ENCODE results near the gene GPR142. TPM values are rescaled to one million over a fixed set of nuclear protein-coding genes. Genes with fewer than 3 reads are reported as not detected.

Gene GPR142
- total and polyA plus RNA-seq, 2 experiments from 2014 or later: not detected

- in situ Hi-C loops (cut with MboI): no loop called here
- Histone ChIP-seq H2AFZ (no peak overlapping the region), H3K4me3 (no peak overlapping the region), H3K27ac (no peak overlapping the region), H3K4me1 (ENCODE audit: insufficient read depth) (no peaks in the 10 kb centered on the region), H3K9ac (no peak overlapping the region), H3F3A (ENCODE audit: insufficient read depth) (no peaks in the 10 kb centered on the region), H3K4me2 (ENCODE audit: unreplicated experiment) (no peak overlapping the region), H4K20me1 (ENCODE audit: insufficient read depth) (no peaks in the 10 kb centered on the region), H3K79me2 (ENCODE audit: insufficient read depth) (no peaks in the 10 kb centered on the region), H3K9me3 (ENCODE audit: low read depth) (no peaks in the 10 kb centered on the region), H3K9me2 (ENCODE audit: insufficient read depth) (no peaks in the 10 kb centered on the region), H3K27me3 (replicated peaks; ENCODE audit: insufficient read depth) (peaks cover 11% of the 10 kb centered on the region), H3K36me3 (ENCODE audit: low read depth) (no peaks in the 10 kb centered on the region)
- WGBS, 2 experiments (ENCODE audit: low coverage in 1 of 2, low lambda C conversion rate in 2 of 2, missing lambda C conversion rate in 2 of 2): 61 to 76% methylated on average over 3 of the region's 3 CpGs
- DNase-seq: no peak
- no peak for TF ChIP-seq EZH2phosphoT487 (IDR thresholded peaks at IDR 0.05; ENCODE audit: insufficient read depth, low read depth)
- no peak for TF ChIP-seq EZH2 (IDR thresholded peaks at IDR 0.05; ENCODE audit: insufficient read depth, poor library complexity, severe bottlenecking)
Measured at GRCh38 chr17:74374858-74375257, 7.6 kb downstream of the GPR142 start.

GRCh38 chr17:74379495-74380085 lies 12.3 kb downstream of the GPR142 start:
- Histone ChIP-seq H3K9me3 (ENCODE audit: low read depth) (no peaks in the 10 kb centered on the region), H2AFZ (peak overlapping the region; percentile 65; the same call in 1 of the 2 replicates), H3F3A (ENCODE audit: insufficient read depth) (no peaks in the 10 kb centered on the region), H3K27me3 (replicated peaks; ENCODE audit: insufficient read depth) (peaks cover 11% of the 10 kb centered on the region), H3K9ac (no peak overlapping the region), H3K4me1 (ENCODE audit: insufficient read depth) (no peaks in the 10 kb centered on the region), H3K36me3 (ENCODE audit: low read depth) (no peaks in the 10 kb centered on the region), H3K79me2 (ENCODE audit: insufficient read depth) (no peaks in the 10 kb centered on the region), H3K27ac (no peak overlapping the region), H3K4me3 (no peak overlapping the region), H4K20me1 (ENCODE audit: insufficient read depth) (no peaks in the 10 kb centered on the region), H3K4me2 (ENCODE audit: unreplicated experiment) (peak overlapping the region; percentile 26), H3K9me2 (ENCODE audit: insufficient read depth) (no peaks in the 10 kb centered on the region)
- DNase-seq: peak; percentile 81
- WGBS, 2 experiments (ENCODE audit: low coverage in 1 of 2, low lambda C conversion rate in 2 of 2, missing lambda C conversion rate in 2 of 2): 10 to 11% methylated on average over 17 to 20 of the region's 20 CpGs
- TF ChIP-seq EZH2 (IDR thresholded peaks at IDR 0.05; ENCODE audit: insufficient read depth, poor library complexity, severe bottlenecking): no peak
- in situ Hi-C loops (cut with MboI): no loop called here

- H3K4me3 ChIP-seq: no peak overlapping the region
- H3K27me3 ChIP-seq (replicated peaks; ENCODE audit: insufficient read depth): peaks cover 11% of the 10 kb centered on the region
- no peaks in the 10 kb centered on the region for H3K9me3 ChIP-seq (ENCODE audit: low read depth)
- H4K20me1 ChIP-seq (ENCODE audit: insufficient read depth): no peaks in the 10 kb centered on the region
- 21 to 26% methylated on average over 17 of the region's 17 CpGs for WGBS, 2 experiments (ENCODE audit: low coverage in 1 of 2, low lambda C conversion rate in 2 of 2, missing lambda C conversion rate in 2 of 2)
- no peak overlapping the region for H3K27ac ChIP-seq
- H3K36me3 ChIP-seq (ENCODE audit: low read depth): no peaks in the 10 kb centered on the region
- in situ Hi-C loops (cut with MboI): no loop called here
- TF ChIP-seq EZH2phosphoT487 (IDR thresholded peaks at IDR 0.05; ENCODE audit: insufficient read depth, low read depth) (no peak), EZH2 (IDR thresholded peaks at IDR 0.05; ENCODE audit: insufficient read depth, poor library complexity, severe bottlenecking) (no peak)
- H3K4me1 ChIP-seq (ENCODE audit: insufficient read depth): no peaks in the 10 kb centered on the region
- no peak for DNase-seq
- no peak overlapping the region for H3K9ac ChIP-seq
- no peaks in the 10 kb centered on the region for H3K9me2 ChIP-seq (ENCODE audit: insufficient read depth)
- no peak overlapping the region for H3K4me2 ChIP-seq (ENCODE audit: unreplicated experiment)
- H3K79me2 ChIP-seq (ENCODE audit: insufficient read depth): no peaks in the 10 kb centered on the region
- no peaks in the 10 kb centered on the region for H3F3A ChIP-seq (ENCODE audit: insufficient read depth)
- H2AFZ ChIP-seq: no peak overlapping the region
Measured at GRCh38 chr17:74380086-74380958, 13.0 kb downstream of the GPR142 start.

- Histone ChIP-seq H3K4me3 (no peak overlapping the region), H3K27me3 (replicated peaks; ENCODE audit: insufficient read depth) (peaks cover 7% of the 10 kb centered on the region), H3K9me2 (ENCODE audit: insufficient read depth) (no peaks in the 10 kb centered on the region), H3K27ac (no peak overlapping the region), H3K4me2 (ENCODE audit: unreplicated experiment) (no peak overlapping the region), H3K9me3 (ENCODE audit: low read depth) (no peaks in the 10 kb centered on the region), H2AFZ (no peak overlapping the region), H4K20me1 (ENCODE audit: insufficient read depth) (no peaks in the 10 kb centered on the region), H3F3A (ENCODE audit: insufficient read depth) (no peaks in the 10 kb centered on the region), H3K36me3 (ENCODE audit: low read depth) (no peaks in the 10 kb centered on the region), H3K79me2 (ENCODE audit: insufficient read depth) (no peaks in the 10 kb centered on the region), H3K4me1 (ENCODE audit: insufficient read depth) (no peaks in the 10 kb centered on the region), H3K9ac (no peak overlapping the region)
- in situ Hi-C loops (cut with MboI): no loop called here
- 78 to 80% methylated on average over 15 of the region's 15 CpGs for WGBS, 2 experiments (ENCODE audit: low coverage in 1 of 2, low lambda C conversion rate in 2 of 2, missing lambda C conversion rate in 2 of 2)
- TF ChIP-seq EZH2phosphoT487 (IDR thresholded peaks at IDR 0.05; ENCODE audit: insufficient read depth, low read depth): no peak
- TF ChIP-seq EZH2 (IDR thresholded peaks at IDR 0.05; ENCODE audit: insufficient read depth, poor library complexity, severe bottlenecking): no peak
- DNase-seq: no peak
Measured at GRCh38 chr17:74380959-74381808, 13.9 kb downstream of the GPR142 start.
